ENCODE data around the gene TAC1.

TAC1 gene

DNA sequence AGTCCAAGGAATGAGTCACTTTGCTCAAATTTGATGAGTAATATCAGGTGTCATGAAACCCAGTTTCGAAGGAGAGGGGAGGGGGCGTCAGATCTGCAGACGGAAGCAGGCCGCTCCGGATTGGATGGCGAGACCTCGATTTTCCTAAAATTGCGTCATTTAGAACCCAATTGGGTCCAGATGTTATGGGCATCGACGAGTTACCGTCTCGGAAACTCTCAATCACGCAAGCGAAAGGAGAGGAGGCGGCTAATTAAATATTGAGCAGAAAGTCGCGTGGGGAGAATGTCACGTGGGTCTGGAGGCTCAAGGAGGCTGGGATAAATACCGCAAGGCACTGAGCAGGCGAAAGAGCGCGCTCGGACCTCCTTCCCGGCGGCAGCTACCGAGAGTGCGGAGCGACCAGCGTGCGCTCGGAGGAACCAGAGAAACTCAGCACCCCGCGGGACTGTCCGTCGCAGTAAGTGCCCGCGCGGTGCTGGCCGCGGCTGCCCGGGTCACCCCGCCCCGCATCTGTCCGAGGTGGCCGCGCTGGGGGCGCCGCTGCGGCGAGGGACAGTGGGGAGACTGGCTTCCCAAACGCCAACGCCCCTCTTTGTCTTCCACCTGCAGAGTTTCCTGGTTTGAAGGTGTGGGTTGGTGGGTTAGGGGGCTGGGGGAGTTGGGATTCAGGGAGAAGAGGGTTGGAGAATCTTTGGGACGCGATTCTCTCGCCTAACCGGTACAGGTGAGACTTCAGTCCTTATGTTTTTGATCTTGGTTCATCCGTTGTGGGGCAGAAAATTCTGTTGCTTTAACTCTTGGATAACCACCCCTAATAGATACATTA lies at the start of gene TAC1:
Gene TAC1 (plus strand): TSS at position 351 of the 829 bp plus-strand sequence. CDS start 527 bp downstream, outside the sequence.
- Histone ChIP-seq H3K9me3 (peaks cover 25% of the 10 kb centered on the region), H3K36me3 (no peaks in the 10 kb centered on the region), H3K4me3 (no peak within 1 kb of the TSS), H3K27me3 (no peaks in the 10 kb centered on the region), H3K4me1 (no peaks in the 10 kb centered on the region), H3K4me2 (no peak within 1 kb of the TSS), H4K20me1 (no peaks in the 10 kb centered on the region), H3K27ac (no peak within 1 kb of the TSS), H3K9ac (no peak within 1 kb of the TSS)
- TF ChIP-seq Cebpa-rat (IDR thresholded peaks at IDR 0.05), result no peak

DNA sequence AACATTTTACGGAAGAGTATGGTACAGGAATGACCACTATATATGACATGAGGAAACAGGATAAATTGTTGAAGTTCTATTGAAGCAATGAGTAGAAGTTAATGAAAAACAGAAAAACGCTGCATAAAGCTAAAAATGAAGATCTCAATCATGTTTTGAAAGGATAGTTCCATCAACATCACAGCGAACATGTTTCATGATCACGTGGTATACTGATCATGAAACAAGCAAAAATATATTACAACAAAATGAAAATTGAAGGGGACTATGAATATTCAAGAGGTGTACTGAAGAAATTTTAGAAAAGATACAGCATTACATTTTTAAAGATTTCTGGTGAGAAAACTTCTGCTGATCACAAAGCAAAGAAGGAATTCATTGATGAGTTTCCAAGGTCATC lies 45.9 kb upstream of the TAC1 start:
- Histone ChIP-seq H3K4me3 (no peak overlapping the region), H3K4me2 (no peak overlapping the region), H3K9ac (no peak overlapping the region), H3K36me3 (no peaks in the 10 kb centered on the region), H3K27ac (no peak overlapping the region), H4K20me1 (no peaks in the 10 kb centered on the region), H3K9me3 (no peaks in the 10 kb centered on the region), H3K4me1 (no peaks in the 10 kb centered on the region), H3K27me3 (no peaks in the 10 kb centered on the region)
- TF ChIP-seq Cebpa-rat (IDR thresholded peaks at IDR 0.05), result no peak

DNA sequence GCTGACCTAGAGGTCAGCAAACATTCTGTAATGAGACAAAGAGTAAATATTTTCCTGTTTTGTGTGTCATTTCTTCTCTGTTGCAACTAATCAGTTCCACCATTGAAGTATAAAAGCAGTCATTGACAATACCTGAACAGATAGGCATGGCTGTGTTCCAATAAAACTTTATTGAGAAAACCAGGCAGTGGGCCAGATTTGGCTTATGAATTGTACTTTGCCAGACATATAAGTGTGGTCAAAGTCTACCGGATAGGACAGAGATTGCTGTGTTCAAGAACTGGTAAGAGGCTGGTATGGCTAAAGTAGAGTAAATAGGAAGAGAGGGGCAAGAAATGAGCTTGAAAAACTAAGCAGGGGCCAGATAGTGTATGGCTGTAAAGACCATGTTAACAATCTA lies 38.3 kb upstream of the TAC1 start:
- H3K4me2 ChIP-seq, result no peak overlapping the region
- H3K27me3 ChIP-seq, result no peaks in the 10 kb centered on the region
- no peak overlapping the region for H3K4me3 ChIP-seq
- H3K9me3 ChIP-seq, result no peaks in the 10 kb centered on the region
- no peak overlapping the region for H3K27ac ChIP-seq
- no peaks in the 10 kb centered on the region for H4K20me1 ChIP-seq
- H3K9ac ChIP-seq, result no peak overlapping the region
- no peak for TF ChIP-seq Cebpa-rat (IDR thresholded peaks at IDR 0.05)
- no peaks in the 10 kb centered on the region for H3K4me1 ChIP-seq
- no peaks in the 10 kb centered on the region for H3K36me3 ChIP-seq

GRCh38 chr7:97694355-97694754 lies 37.5 kb upstream of the TAC1 start:
- no peak overlapping the region for H3K4me2 ChIP-seq
- H3K4me3 ChIP-seq, result no peak overlapping the region

GRCh38 chr7:97697396-97697795 lies 34.5 kb upstream of the TAC1 start:
- Histone ChIP-seq H3K9ac (no peak overlapping the region), H3K27me3 (no peaks in the 10 kb centered on the region), H3K9me3 (no peaks in the 10 kb centered on the region), H3K4me1 (no peaks in the 10 kb centered on the region), H3K36me3 (no peaks in the 10 kb centered on the region), H3K4me3 (no peak overlapping the region), H3K27ac (no peak overlapping the region), H3K4me2 (no peak overlapping the region), H4K20me1 (no peaks in the 10 kb centered on the region)
- TF ChIP-seq Cebpa-rat (IDR thresholded peaks at IDR 0.05), result no peak

More at GRCh38 chr7:97694355-97694754, 37.5 kb upstream of the TAC1 start:
- Histone ChIP-seq H3K9me3 (no peaks in the 10 kb centered on the region), H3K36me3 (no peaks in the 10 kb centered on the region), H3K27ac (no peak overlapping the region), H3K4me1 (no peaks in the 10 kb centered on the region), H4K20me1 (no peaks in the 10 kb centered on the region), H3K27me3 (no peaks in the 10 kb centered on the region), H3K9ac (no peak overlapping the region)
- TF ChIP-seq Cebpa-rat (IDR thresholded peaks at IDR 0.05), result no peak

DNA sequence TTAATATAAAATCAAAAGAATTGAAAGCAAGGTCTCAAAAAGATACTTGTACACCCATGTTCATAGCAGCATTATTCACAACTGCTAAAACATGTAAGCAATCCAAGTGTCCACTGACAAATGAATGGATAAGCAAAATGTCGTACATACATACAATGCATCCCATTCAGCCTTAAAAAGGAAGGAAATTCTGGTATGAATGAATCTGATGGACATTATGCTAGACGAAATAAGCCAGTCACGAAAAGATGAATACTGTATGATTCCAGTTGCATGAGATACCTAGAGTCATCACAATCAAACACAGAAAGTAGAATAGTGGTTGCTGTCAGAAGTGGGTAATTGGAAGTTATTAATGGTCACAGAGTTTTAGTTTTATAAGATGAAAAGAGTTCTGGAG lies 9.5 kb upstream of the TAC1 start:
- H3K4me2 ChIP-seq, result no peak overlapping the region
- no peaks in the 10 kb centered on the region for H3K4me1 ChIP-seq
- no peaks in the 10 kb centered on the region for H3K27me3 ChIP-seq
- no peaks in the 10 kb centered on the region for H3K36me3 ChIP-seq
- no peaks in the 10 kb centered on the region for H4K20me1 ChIP-seq
- TF ChIP-seq Cebpa-rat (IDR thresholded peaks at IDR 0.05), result no peak
- no peak overlapping the region for H3K4me3 ChIP-seq
- H3K9me3 ChIP-seq, result no peaks in the 10 kb centered on the region
- H3K9ac ChIP-seq, result no peak overlapping the region
- no peak overlapping the region for H3K27ac ChIP-seq

DNA sequence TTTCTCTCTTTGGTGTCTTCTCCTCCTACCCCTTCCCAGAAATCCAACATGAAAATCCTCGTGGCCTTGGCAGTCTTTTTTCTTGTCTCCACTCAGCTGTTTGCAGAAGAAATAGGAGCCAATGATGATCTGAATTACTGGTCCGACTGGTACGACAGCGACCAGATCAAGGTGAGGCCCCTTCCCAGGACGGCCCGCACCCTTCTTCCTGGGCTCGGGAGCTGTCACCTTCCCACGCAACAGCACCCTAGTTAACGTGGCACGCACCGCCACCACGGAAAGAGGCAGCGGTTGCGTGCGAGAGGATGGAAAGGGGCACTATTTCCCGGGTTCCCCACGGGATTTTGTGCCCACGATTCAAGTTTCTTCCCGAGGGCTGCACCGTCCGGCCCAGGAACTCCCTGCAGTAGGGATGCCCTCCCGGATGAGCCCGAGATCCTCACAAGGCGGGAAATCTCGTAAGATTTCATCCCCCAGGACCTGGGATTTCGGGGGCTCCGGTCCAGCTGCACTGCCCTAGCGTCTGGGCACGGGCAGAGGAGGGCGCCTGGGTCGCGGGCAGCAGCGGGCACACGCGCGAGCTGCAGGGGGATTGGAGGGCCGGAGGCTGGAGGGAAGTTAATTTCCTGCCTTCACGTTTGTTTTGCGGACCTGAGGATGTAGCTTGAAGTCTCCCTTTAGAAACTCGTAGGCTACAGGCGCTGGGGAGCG lies 834 bp downstream of the TAC1 start:
- Histone ChIP-seq H3K4me1 (no peaks in the 10 kb centered on the region), H3K4me2 (no peak overlapping the region), H3K27me3 (no peaks in the 10 kb centered on the region), H3K36me3 (no peaks in the 10 kb centered on the region), H3K4me3 (no peak overlapping the region), H4K20me1 (no peaks in the 10 kb centered on the region), H3K27ac (no peak overlapping the region), H3K9me3 (peaks cover 25% of the 10 kb centered on the region), H3K9ac (no peak overlapping the region)
- no peak for TF ChIP-seq Cebpa-rat (IDR thresholded peaks at IDR 0.05)

DNA sequence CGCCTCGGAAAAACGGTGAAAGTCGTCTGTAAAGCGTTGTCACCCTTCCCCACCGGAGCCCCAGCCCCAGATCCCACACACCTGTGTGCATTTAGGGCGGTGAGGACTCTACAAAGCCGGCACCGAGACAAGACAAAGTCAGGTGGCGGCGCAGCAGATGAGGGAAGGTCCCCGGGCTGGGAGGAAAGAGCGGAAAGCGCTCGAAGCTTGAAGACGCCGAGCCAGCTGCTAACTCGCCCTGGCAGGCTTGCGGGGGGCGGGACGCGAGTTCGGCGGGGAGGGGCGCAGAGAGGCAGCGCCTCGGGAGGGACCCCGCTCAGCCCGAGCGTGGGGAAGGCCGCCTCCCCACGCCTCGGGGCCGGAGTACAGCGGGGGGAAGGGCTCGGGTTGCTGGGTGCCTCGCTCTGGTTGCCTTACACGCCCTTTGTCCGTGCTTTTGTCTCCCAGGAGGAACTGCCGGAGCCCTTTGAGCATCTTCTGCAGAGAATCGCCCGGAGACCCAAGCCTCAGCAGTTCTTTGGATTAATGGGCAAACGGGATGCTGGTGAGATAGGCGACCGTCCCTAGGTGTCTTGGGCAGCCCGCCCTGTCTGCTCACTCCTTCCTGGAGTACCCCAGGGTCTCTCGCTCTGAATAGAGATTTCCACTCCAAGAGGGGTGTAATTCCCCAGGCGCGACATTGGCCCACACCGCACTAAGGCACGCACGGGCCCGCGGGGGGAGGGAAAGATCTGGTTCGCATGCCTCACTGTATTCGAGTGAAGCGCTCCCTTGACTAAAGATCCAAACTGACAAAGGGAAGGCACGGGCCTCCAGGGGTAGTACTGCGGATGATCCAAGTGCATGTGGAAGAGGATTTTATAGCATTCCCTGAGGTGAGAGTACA lies 1.6 kb downstream of the TAC1 start:
- H3K36me3 ChIP-seq, result no peaks in the 10 kb centered on the region
- H3K9me3 ChIP-seq, result peaks cover 25% of the 10 kb centered on the region
- H4K20me1 ChIP-seq, result no peaks in the 10 kb centered on the region
- H3K27ac ChIP-seq, result no peak overlapping the region
- H3K27me3 ChIP-seq, result no peaks in the 10 kb centered on the region
- no peak overlapping the region for H3K4me3 ChIP-seq
- H3K9ac ChIP-seq, result no peak overlapping the region
- TF ChIP-seq Cebpa-rat (IDR thresholded peaks at IDR 0.05), result no peak
- no peak overlapping the region for H3K4me2 ChIP-seq
- H3K4me1 ChIP-seq, result no peaks in the 10 kb centered on the region

DNA sequence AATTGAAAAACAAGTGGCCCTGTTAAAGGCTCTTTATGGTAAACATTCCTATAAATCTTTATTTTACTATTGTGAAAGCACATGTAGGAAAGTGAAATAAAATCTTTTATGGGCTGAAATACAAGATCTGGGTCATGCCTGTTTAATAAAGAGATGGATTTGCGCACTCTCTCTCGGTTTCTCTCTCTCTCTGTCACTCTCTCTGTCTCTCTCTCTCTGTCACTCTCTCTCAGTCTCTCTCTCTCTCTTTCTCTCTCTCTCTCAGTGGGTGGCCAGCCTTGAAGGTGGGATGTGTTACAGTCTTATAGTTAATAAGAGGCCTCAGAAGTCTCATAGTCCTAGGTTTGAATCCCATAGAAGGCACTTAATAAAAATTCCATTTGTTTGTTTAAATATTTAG lies 2.4 kb downstream of the TAC1 start:
- no peak overlapping the region for H3K27ac ChIP-seq
- H4K20me1 ChIP-seq, result no peaks in the 10 kb centered on the region
- H3K9me3 ChIP-seq, result peaks cover 25% of the 10 kb centered on the region
- H3K4me2 ChIP-seq, result no peak overlapping the region
- H3K27me3 ChIP-seq, result no peaks in the 10 kb centered on the region
- H3K4me1 ChIP-seq, result no peaks in the 10 kb centered on the region
- no peak overlapping the region for H3K4me3 ChIP-seq
- H3K36me3 ChIP-seq, result no peaks in the 10 kb centered on the region
- no peak for TF ChIP-seq Cebpa-rat (IDR thresholded peaks at IDR 0.05)
- no peak overlapping the region for H3K9ac ChIP-seq
